NAMALWA (cell line): ENCODE measurements around the gene PRPF40B.
"Not testable (repeated sequence)": the region's sequence is repeated elsewhere in the genome, so short reads cannot be mapped to it uniquely, and the experiment has no call there.

ENCODE experiments used
- DNase-seq: peaks from one replicate; pipeline ENCODE4 v3.0.0-alpha.2; 2015; ENCODE audit warnings: low spot score

The PRPF40B gene

GRCh38 chr12:49623142-49623904 is at the start of gene PRPF40B:
TSS of gene PRPF40B (plus strand) at chr12:49623561. CDS start at chr12:49623591, 30 bp downstream.
- DNase-seq = peak; percentile 91

DNA sequence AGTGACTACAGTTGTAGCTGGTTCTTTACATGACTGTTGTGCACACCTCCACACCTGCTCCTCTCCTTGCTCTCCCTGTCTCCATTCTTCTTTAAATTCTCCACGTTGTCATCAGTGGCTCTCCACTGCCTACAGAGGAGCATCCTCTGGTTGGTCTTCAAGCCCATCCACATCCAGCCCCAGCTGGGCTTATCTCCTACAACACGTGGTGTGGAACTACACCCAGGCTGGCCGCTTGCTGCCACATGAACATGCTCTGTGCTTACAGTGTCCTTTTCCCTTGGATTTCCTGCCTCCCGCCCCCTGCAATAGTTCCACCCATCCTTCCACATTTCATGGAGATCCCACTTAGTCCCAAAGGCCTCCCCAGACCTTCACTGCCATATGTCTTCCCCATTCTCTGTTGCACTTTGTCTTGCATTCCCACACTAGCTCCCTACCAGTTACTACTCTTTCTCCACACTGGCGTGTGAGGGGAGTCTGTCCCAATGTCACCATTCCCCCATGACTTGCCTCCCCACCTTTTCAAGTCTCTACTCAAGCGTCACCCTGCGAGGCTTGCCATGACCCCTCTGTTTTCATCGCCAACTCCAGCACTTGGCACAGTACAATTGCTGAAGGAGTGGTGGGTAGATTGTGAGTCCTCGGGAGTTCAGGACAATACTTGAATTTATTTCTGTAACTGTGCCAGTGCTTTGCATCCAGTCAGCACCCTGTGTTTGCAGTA is 45.6 kb upstream of the PRPF40B start:
- no peak for DNase-seq

GRCh38 chr12:49578471-49579112 is 44.8 kb upstream of the PRPF40B start:
- no peak for DNase-seq

GRCh38 chr12:49580572-49581535 is 42.5 kb upstream of the PRPF40B start:
- peak; percentile 71 for DNase-seq

DNA sequence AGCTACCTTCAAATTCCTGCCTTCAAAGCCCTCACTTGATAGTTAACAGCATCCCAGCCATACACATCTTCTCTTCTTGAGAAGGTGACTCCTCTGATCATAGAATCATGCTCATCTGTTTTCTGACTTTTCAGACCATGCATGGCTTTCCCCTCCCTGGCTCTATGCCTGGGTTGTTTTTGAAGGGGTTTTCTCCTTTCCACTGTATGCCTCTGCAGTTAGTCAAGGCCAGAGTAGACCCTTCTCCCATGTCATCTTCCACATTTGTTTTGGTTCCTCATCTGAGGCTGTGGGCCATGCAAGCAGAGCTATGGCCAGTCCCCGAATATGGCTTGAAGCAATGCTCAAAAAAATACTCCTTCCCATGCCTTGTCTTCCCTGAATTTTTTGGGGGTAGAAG is 41.2 kb upstream of the PRPF40B start:
- DNase-seq = no peak

DNA sequence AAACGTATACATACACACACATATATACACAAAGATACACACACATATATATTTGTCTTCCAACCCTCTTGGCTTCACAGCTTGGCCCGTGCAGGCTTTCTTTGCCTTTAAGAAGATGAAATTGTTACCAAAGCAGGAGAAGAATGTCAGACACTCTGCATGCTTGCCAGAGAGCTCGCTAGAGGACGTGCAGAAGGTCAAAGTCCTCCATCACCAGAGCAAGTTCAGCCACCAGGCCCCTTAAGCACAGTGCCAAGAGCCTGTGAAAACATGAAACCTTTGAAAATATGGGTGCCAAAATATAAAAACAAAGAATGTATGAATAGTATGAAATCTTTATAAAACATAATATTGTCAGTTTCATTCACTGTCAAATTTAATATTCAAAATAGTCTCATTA is 40.5 kb upstream of the PRPF40B start:
- no peak for DNase-seq

DNA sequence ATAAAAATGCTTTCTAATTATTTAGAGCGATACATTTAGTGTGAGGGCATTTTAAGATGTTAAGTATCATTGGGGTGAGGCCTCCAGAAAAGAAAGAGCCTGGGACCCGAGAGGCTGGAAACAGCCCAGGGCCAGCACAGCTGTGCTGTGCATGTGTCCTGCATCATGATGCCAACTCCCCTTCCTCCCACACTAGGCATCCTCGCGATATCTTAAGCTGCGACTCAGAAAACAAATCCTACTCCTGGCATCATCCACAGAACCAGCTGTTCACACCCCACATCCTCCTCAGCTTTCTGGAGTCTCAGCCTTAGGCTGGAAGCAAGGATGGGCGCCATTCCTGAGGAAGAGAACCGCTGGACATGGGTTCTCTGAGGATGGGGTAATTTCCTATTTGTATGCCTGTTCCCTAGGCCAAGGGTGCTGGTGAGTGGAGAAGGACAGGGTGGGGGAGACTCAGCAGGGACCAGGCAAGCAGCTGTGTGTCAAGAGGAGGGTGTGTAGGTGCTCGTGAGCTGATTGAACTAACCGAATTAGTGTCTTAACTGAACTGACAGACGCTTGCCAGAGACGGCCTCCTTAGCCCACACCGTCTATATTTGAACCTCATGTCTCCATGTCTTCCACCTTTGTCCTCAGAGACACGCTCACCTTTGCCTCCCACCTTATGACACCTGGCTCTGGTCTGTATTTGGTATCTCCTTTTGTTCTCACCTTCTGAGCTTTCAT is 39.8 kb upstream of the PRPF40B start:
- DNase-seq = no peak

GRCh38 chr12:49584591-49584990 is 38.8 kb upstream of the PRPF40B start:
- no peak for DNase-seq

GRCh38 chr12:49585477-49586459 is 37.6 kb upstream of the PRPF40B start:
- DNase-seq = no peak

GRCh38 chr12:49587174-49587908 is 36.0 kb upstream of the PRPF40B start:
- DNase-seq = no peak

GRCh38 chr12:49588281-49588680 is 35.1 kb upstream of the PRPF40B start:
- no peak for DNase-seq

DNA sequence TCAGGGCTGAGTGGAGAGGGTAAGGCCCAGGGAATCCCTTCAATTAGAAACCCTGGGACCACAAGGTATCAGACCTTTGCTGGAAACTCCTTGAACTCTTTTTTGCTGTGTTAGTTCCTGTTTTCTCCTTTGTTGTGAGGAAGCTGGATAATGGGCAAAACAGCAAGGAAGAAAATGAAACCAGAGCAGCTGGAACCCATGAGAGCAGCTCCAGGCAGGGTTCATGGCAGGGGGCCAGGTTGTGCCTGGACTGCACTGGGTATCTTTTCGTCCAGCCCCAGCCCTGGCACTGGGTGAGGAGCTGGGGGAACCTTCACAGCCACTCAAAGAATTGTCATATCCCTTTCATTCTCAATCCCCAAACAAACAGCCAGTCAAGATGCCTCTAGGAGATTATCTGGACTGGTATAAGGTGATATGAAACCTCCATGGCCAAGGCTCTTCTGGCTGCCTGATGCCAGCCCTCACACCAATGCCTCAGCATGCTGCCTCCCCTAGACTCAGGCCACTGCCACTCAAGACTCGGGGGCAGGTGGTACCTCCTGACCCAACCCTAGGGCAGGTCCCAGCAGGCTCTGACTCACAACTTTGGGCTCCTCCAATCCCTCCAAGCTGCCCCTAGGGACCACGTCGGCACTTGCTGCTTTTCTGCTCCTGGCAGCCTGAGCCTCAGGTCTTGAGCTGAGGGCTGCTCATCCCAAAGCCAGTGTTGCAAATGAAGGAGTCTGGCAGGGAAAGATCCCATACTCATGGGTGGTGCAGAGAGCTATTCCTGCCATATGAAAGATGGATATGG is 34.4 kb upstream of the PRPF40B start:
- DNase-seq = no peak

- no peak for DNase-seq
Measured at GRCh38 chr12:49598527-49598926, 24.8 kb upstream of the PRPF40B start.

DNA sequence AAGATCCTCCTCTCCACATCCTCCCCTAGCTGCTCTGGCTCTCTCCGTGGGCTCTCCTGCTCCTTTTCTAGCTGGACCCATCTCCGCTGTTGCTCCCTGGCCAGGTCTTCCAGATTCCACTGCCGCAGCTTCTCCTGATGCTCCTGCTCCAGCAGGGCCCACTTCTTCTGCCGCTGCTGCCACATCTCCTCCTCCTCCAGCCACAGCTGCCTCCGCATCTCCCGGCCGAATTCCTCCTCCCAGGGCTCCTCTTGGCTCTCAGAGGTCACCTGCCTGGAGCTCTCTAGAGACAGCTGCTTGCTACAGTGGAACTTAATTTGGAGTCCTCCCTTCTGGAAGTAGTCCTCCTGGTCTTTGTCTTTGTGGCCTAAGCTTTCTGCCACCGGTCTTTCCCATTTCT is 23.4 kb upstream of the PRPF40B start:
- no peak for DNase-seq

GRCh38 chr12:49603721-49604120 is 19.6 kb upstream of the PRPF40B start:
- DNase-seq = no peak

GRCh38 chr12:49604856-49605255 is 18.5 kb upstream of the PRPF40B start:
- DNase-seq = no peak

GRCh38 chr12:49605539-49605938 is 17.8 kb upstream of the PRPF40B start, which contains the start of gene FAM186B:
TSS of gene FAM186B (minus strand) at chr12:49605639. CDS start at chr12:49605477, 162 bp downstream.
- not testable (repeated sequence) for DNase-seq
